Natural killer cell (primary cell): ENCODE data around the gene HAAO. TPM values are rescaled to one million over a fixed set of nuclear protein-coding genes. Genes with fewer than 3 reads are reported as not detected.

Experiments used
- ATAC-seq, 3 donors: fragments of 150-1000 bp in 2 of 3; fragments of 200-7000 bp in 1 of 3; cut with Tn5 transposase; 1 replicate in 1 of 3; 2 replicates in 2 of 3; pipeline ENCODE4 v1.10.0; 2021; ENCODE audit warnings: mild to moderate bottlenecking in 2 of 3, moderate library complexity in 2 of 3
- DNase-seq, 2 donors: peaks; one replicate each; pipeline versions ENCODE4 v3.0.0 to v3.0.0-alpha.2; 2013 to 2021; ENCODE audit warnings: mixed read lengths in 1 of 2
- H3K27ac ChIP-seq: one replicate; pipeline ENCODE4 v1.5.1; 2013; ENCODE audit warnings: mild to moderate bottlenecking, low read length
- H3K27me3 ChIP-seq: one replicate; pipeline ENCODE4 v1.6.1; 2013; ENCODE audit warnings: low read length; ENCODE audit not compliant: control insufficient read depth, insufficient read depth
- H3K36me3 ChIP-seq: one replicate; pipeline ENCODE4 v1.6.1; 2013; ENCODE audit warnings: low read length; ENCODE audit not compliant: control insufficient read depth, insufficient read depth
- H3K4me1 ChIP-seq: one replicate; pipeline ENCODE4 v1.6.1; 2013; ENCODE audit warnings: low read length; ENCODE audit not compliant: control insufficient read depth, insufficient read depth
- H3K4me3 ChIP-seq: one replicate; pipeline ENCODE4 v1.5.1; 2013; ENCODE audit warnings: low read length
- H3K9me3 ChIP-seq: one replicate; pipeline ENCODE4 v1.6.1; 2013; ENCODE audit warnings: low read length; ENCODE audit not compliant: control insufficient read depth, insufficient read depth
- H3K27ac Mint-ChIP-seq, 2 donors: one replicate each; pipeline ENCODE4 v1.8.0; 2022; ENCODE audit warnings: mild to moderate bottlenecking in 2 of 2, mixed read lengths in 2 of 2, moderate library complexity in 1 of 2
- H3K27me3 Mint-ChIP-seq, 2 donors: one replicate each; pipeline ENCODE4 v1.8.0; 2022; ENCODE audit warnings: low read depth in 2 of 2, mixed read lengths in 2 of 2
- H3K36me3 Mint-ChIP-seq: one replicate; pipeline ENCODE4 v1.8.0; 2022; ENCODE audit warnings: mixed read lengths
- H3K4me1 Mint-ChIP-seq, 2 donors: one replicate each; pipeline ENCODE4 v1.8.0; 2022; ENCODE audit warnings: mixed read lengths in 2 of 2
- H3K4me3 Mint-ChIP-seq: one replicate; pipeline ENCODE4 v1.8.0; 2022; ENCODE audit warnings: mild to moderate bottlenecking, moderate library complexity, mixed read lengths
- H3K9me3 Mint-ChIP-seq, 2 donors: one replicate each; pipeline ENCODE4 v1.8.0; 2022; ENCODE audit warnings: mixed read lengths in 2 of 2
- WGBS: methylation state at CpG from one replicate; pipeline ENCODE4 v1.1.7; 2013; ENCODE audit warnings: missing lambda C conversion rate; ENCODE audit not compliant: insufficient coverage; 5-methylcytosine and 5-hydroxymethylcytosine counted together
- intact Hi-C: fragments of 100-400 bp; cut with micrococcal nuclease; formaldehyde crosslinking; loops from one replicate; pipeline ENCODE4 v1.14.2; 2022
- total RNA-seq, 4 donors: library from RNA; stranded (reverse); fragments of 120-200 nt in 1 of 4; gene quantifications; one replicate each; pipeline versions ENCODE4 v1.2.3 to v1.2.4, GENCODE V29; 2013 to 2022
- TF ChIP-seq, protein P1 (sequence below): fragments of 200-600 bp; IDR thresholded peaks from one replicate; pipeline ENCODE4 v1.8.0; 2022; ENCODE audit warnings: antibody characterized with exemption

HAAO gene
- total RNA-seq, 3 donors from 2014 or later (not counting 1 experiment from before 2014, with no cell fraction given): 0.35 to 1.3 (median 0.68) TPM

- intact Hi-C loops: no loop called here
- no peak for DNase-seq
- Histone ChIP-seq H3K4me1 (no peaks in the 10 kb centered on the region), H3K4me3 (no peak overlapping the region), H3K36me3 (no peaks in the 10 kb centered on the region), H3K9me3 (no peaks in the 10 kb centered on the region), H3K27ac (no peak overlapping the region), H3K27me3 (no peaks in the 10 kb centered on the region)
- no peak overlapping the region for H3K27ac Mint-ChIP-seq
- no peaks in the 10 kb centered on the region for H3K9me3 Mint-ChIP-seq
- no peak overlapping the region for H3K4me3 Mint-ChIP-seq
- no peak for ATAC-seq
- 82% methylated on average over 3 of the region's 4 CpGs for WGBS
- H3K36me3 Mint-ChIP-seq: no peaks in the 10 kb centered on the region
- no peaks in the 10 kb centered on the region for H3K27me3 Mint-ChIP-seq
- TF ChIP-seq, protein P1, sequence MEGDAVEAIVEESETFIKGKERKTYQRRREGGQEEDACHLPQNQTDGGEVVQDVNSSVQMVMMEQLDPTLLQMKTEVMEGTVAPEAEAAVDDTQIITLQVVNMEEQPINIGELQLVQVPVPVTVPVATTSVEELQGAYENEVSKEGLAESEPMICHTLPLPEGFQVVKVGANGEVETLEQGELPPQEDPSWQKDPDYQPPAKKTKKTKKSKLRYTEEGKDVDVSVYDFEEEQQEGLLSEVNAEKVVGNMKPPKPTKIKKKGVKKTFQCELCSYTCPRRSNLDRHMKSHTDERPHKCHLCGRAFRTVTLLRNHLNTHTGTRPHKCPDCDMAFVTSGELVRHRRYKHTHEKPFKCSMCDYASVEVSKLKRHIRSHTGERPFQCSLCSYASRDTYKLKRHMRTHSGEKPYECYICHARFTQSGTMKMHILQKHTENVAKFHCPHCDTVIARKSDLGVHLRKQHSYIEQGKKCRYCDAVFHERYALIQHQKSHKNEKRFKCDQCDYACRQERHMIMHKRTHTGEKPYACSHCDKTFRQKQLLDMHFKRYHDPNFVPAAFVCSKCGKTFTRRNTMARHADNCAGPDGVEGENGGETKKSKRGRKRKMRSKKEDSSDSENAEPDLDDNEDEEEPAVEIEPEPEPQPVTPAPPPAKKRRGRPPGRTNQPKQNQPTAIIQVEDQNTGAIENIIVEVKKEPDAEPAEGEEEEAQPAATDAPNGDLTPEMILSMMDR: no peak
- no peaks in the 10 kb centered on the region for H3K4me1 Mint-ChIP-seq
Measured at GRCh38 chr2:42725657-42726056, 66.7 kb downstream of the HAAO start.

- no peaks in the 10 kb centered on the region for H3K27me3 Mint-ChIP-seq
- no peak overlapping the region for H3K4me3 Mint-ChIP-seq
- 100% methylated on average over 2 of the region's 2 CpGs for WGBS
- H3K4me1 ChIP-seq: no peaks in the 10 kb centered on the region
- no peak overlapping the region for H3K4me3 ChIP-seq
- H3K27me3 ChIP-seq: no peaks in the 10 kb centered on the region
- no peak overlapping the region for H3K27ac ChIP-seq
- H3K27ac Mint-ChIP-seq: no peak overlapping the region
- DNase-seq (no peak), ATAC-seq (no peak)
- no peaks in the 10 kb centered on the region for H3K36me3 Mint-ChIP-seq
- intact Hi-C loops: no loop called here
- no peaks in the 10 kb centered on the region for H3K9me3 Mint-ChIP-seq
- no peaks in the 10 kb centered on the region for H3K4me1 Mint-ChIP-seq
- TF ChIP-seq, protein P1: no peak
- no peaks in the 10 kb centered on the region for H3K9me3 ChIP-seq
- H3K36me3 ChIP-seq: no peaks in the 10 kb centered on the region
Measured at GRCh38 chr2:42724886-42725285, 67.5 kb downstream of the HAAO start.

GRCh38 chr2:42723465-42723864, 68.9 kb downstream of the HAAO start:
- H3K27ac ChIP-seq: no peak overlapping the region
- no peaks in the 10 kb centered on the region for H3K27me3 ChIP-seq
- no peaks in the 10 kb centered on the region for H3K36me3 ChIP-seq
- H3K27ac Mint-ChIP-seq: no peak overlapping the region
- H3K4me1 ChIP-seq: no peaks in the 10 kb centered on the region
- no peaks in the 10 kb centered on the region for H3K27me3 Mint-ChIP-seq
- no peaks in the 10 kb centered on the region for H3K36me3 Mint-ChIP-seq
- intact Hi-C loops: no loop called here
- no peaks in the 10 kb centered on the region for H3K4me1 Mint-ChIP-seq
- ATAC-seq (no peak), DNase-seq (no peak)
- no peaks in the 10 kb centered on the region for H3K9me3 Mint-ChIP-seq
- H3K9me3 ChIP-seq: no peaks in the 10 kb centered on the region
- H3K4me3 Mint-ChIP-seq: no peak overlapping the region
- TF ChIP-seq, protein P1: no peak
- H3K4me3 ChIP-seq: no peak overlapping the region
